Cerebellar nuclear complex (tissue), 1 donor: Measurements from ENCODE around the gene CDC42BPB.
"Not testable (repeated sequence)": the region's sequence is repeated elsewhere in the genome, so short reads cannot be mapped to it uniquely, and the experiment has no call there.

Source experiments
- DNase-seq, 2 experiments: peaks; one replicate each; lab custom pipeline; 2025; lab: John Stamatoyannopoulos, UW

The CDC42BPB gene

GRCh38 chr14:103052407-103052806 is 4.9 kb downstream of the CDC42BPB start:
- no peak for DNase-seq

- DNase-seq: no peak
Measured at GRCh38 chr14:103050935-103051334, 6.4 kb downstream of the CDC42BPB start.

GRCh38 chr14:103047453-103047852 is 9.9 kb downstream of the CDC42BPB start:
- not testable (repeated sequence) for DNase-seq

- no peak for DNase-seq
Measured at GRCh38 chr14:103045371-103045869, 11.9 kb downstream of the CDC42BPB start.

GRCh38 chr14:103043257-103044015 is 13.9 kb downstream of the CDC42BPB start:
- no peak for DNase-seq

GRCh38 chr14:103041464-103041863 is 15.9 kb downstream of the CDC42BPB start:
- DNase-seq: no peak

- DNase-seq: no peak
Measured at GRCh38 chr14:103033681-103034096, 23.7 kb downstream of the CDC42BPB start.

- no peak for DNase-seq
Measured at GRCh38 chr14:103031956-103032355, 25.4 kb downstream of the CDC42BPB start.

GRCh38 chr14:103031566-103031911 is 25.8 kb downstream of the CDC42BPB start:
- DNase-seq: no peak

- DNase-seq: no peak
Measured at GRCh38 chr14:103030741-103031565, 26.4 kb downstream of the CDC42BPB start.

GRCh38 chr14:103029936-103030335 is 27.4 kb downstream of the CDC42BPB start:
- DNase-seq: no peak

GRCh38 chr14:103028772-103029171 is 28.6 kb downstream of the CDC42BPB start:
- DNase-seq: no peak

GRCh38 chr14:103028161-103028767 is 29.1 kb downstream of the CDC42BPB start:
- no peak for DNase-seq

- no peak for DNase-seq
Measured at GRCh38 chr14:103027451-103027850, 29.9 kb downstream of the CDC42BPB start.

GRCh38 chr14:103026988-103027387 is 30.4 kb downstream of the CDC42BPB start:
- no peak for DNase-seq

- DNase-seq: not testable (repeated sequence)
Measured at GRCh38 chr14:103026196-103026595, 31.2 kb downstream of the CDC42BPB start.

GRCh38 chr14:103023881-103024473 is 33.4 kb downstream of the CDC42BPB start:
- no peak for DNase-seq

GRCh38 chr14:103022685-103023044 is 34.7 kb downstream of the CDC42BPB start:
- DNase-seq: no peak

- no peak for DNase-seq
Measured at GRCh38 chr14:103022002-103022684, 35.2 kb downstream of the CDC42BPB start.

- no peak for DNase-seq
Measured at GRCh38 chr14:103021684-103022001, 35.7 kb downstream of the CDC42BPB start.

GRCh38 chr14:103020271-103021170 is 36.8 kb downstream of the CDC42BPB start:
- no peak for DNase-seq
